HepG2 (cell line): ENCODE data around the gene PCED1B. TPM values are rescaled to one million over a fixed set of nuclear protein-coding genes. Genes with fewer than 3 reads are reported as not detected.

ENCODE experiments used
- ATAC-seq: fragments of 200-7000 bp; cut with Tn5 transposase; 3 replicates; pipeline ENCODE4 v1.9.1; 2020; ENCODE audit warnings: mild to moderate bottlenecking, moderate library complexity
- BruUV-seq: library from RNA; stranded (reverse); fragments of 400-500 nt; replicated peaks from 2 replicates; lab custom pipeline; 2021; lab: Mats Ljungman, UMichigan
- CTCF ChIA-PET: fragments of 300-600 bp; formaldehyde crosslinking; extraction: SDS; loops from one replicate; lab custom pipeline; 2021; ENCODE audit warnings: low total read pairs, inconsistent platforms, low intra/inter-chr PET ratio; lab: Yijun Ruan, JAX
- POLR2A ChIA-PET: fragments of 350-600 bp; sonication (Branson Sonifier 250); formaldehyde crosslinking; loops from one replicate; lab custom pipeline; 2020; ENCODE audit warnings: antibody characterized with exemption, inconsistent platforms; lab: Yijun Ruan, JAX
- DNase-seq: peaks from one replicate; pipeline ENCODE4 v3.0.0-alpha.2; 2015; ENCODE audit warnings: low spot score
- FAIRE-seq: peaks from 3 replicates; lab custom pipeline; 2011; peaks lifted over from hg19 to GRCh38; lab: Jason Lieb, UNC
- H2AFZ ChIP-seq: one replicate; pipeline ENCODE4 v1.6.1; 2011; ENCODE audit warnings: low read length, inconsistent platforms
- H3K27ac ChIP-seq: fragments of 300-600 bp; 3 replicates; pipeline ENCODE4 v1.8.0; 2011; ENCODE audit warnings: mixed run types, mild to moderate bottlenecking, mixed read lengths, low read length, inconsistent platforms; ENCODE audit not compliant: insufficient read depth; ENCODE audit errors: extremely low read length
- H3K27me3 ChIP-seq, 2 experiments: fragments of 200-600 bp in 1 of 2; 2 replicates in 1 of 2; 3 replicates in 1 of 2; pipeline versions ENCODE4 v1.6.0 to v1.8.0; 2011; ENCODE audit warnings: low read length in 2 of 2, mild to moderate bottlenecking in 2 of 2, moderate library complexity in 2 of 2, inconsistent platforms in 1 of 2; ENCODE audit not compliant: insufficient read depth in 2 of 2, control insufficient read depth in 1 of 2
- H3K36me3 ChIP-seq, 2 experiments: fragments of 200-600 bp in 1 of 2; replicated peaks in 1 of 2; 2 replicates in 1 of 2; 3 replicates in 1 of 2; pipeline versions ENCODE4 v1.5.1 to v1.8.0; 2011; ENCODE audit warnings: low read length in 2 of 2, inconsistent platforms in 1 of 2; ENCODE audit not compliant: insufficient read depth in 2 of 2, control insufficient read depth in 1 of 2
- H3K4me1 ChIP-seq: 2 replicates; pipeline ENCODE4 v1.5.1; 2012; ENCODE audit warnings: low read length, inconsistent platforms; ENCODE audit not compliant: insufficient read depth
- H3K4me2 ChIP-seq: 2 replicates; pipeline ENCODE4 v1.6.0; 2011; ENCODE audit warnings: low read depth, low read length, inconsistent platforms
- H3K4me3 ChIP-seq, 3 experiments: fragments of 200-600 bp in 1 of 3; sonication (generic), shearing (Covaris generic) in 1 of 3; replicated peaks in 1 of 3; 2 replicates each; pipeline ENCODE4 v1.5.1; 2011 to 2016; ENCODE audit warnings: low read length in 3 of 3, inconsistent platforms in 2 of 3, low read depth in 2 of 3, mild to moderate bottlenecking in 2 of 3, control low read depth in 1 of 3, mixed read lengths in 1 of 3; ENCODE audit not compliant: insufficient read depth in 1 of 3
- H3K79me2 ChIP-seq: one replicate; pipeline ENCODE4 v1.6.1; 2011; ENCODE audit warnings: low read length, inconsistent platforms; ENCODE audit not compliant: insufficient read depth
- H3K9ac ChIP-seq: 2 replicates; pipeline ENCODE4 v1.6.0; 2011; ENCODE audit warnings: mild to moderate bottlenecking, low read depth, low read length, inconsistent platforms; ENCODE audit not compliant: insufficient read depth
- H3K9me3 ChIP-seq: 2 replicates; pipeline ENCODE4 v1.5.1; 2012; ENCODE audit warnings: mild to moderate bottlenecking, low read length
- H4K20me1 ChIP-seq: 2 replicates; pipeline ENCODE4 v1.6.0; 2011; ENCODE audit warnings: inconsistent platforms, mild to moderate bottlenecking, low read length, moderate library complexity; ENCODE audit not compliant: insufficient read depth
- SAP130 ChIP-seq: IDR thresholded peaks from 2 replicates; pipeline ENCODE4 v1.6.1; 2016; ENCODE audit warnings: low read depth
- TBP ChIP-seq: sonication (generic); formaldehyde crosslinking; IDR thresholded peaks from 2 replicates; pipeline ENCODE4 v1.5.0; 2020; ENCODE audit warnings: missing genetic modification reagents
- THAP11 ChIP-seq: IDR thresholded peaks from 2 replicates; pipeline ENCODE4 v1.6.1; 2016; ENCODE audit warnings: missing biosample characterization, missing genetic modification reagents
- ZNF431 ChIP-seq: sonication (generic); formaldehyde crosslinking; IDR thresholded peaks from 2 replicates; pipeline ENCODE4 v1.9.0; 2022; ENCODE audit warnings: missing genetic modification reagents, low read depth, mild to moderate bottlenecking, borderline replicate concordance
- ZNF546 ChIP-seq: sonication (generic); formaldehyde crosslinking; conservative IDR thresholded peaks from 2 replicates; pipeline ENCODE4 v1.8.1; 2023; ENCODE audit warnings: mild to moderate bottlenecking, missing genetic modification reagents
- in situ Hi-C: cut with HindIII; loops from 2 replicates; pipeline ENCODE4 v1.10.0; 2017; ENCODE audit warnings: low pct_unique_long_range_greater_than_20kb; ENCODE audit not compliant: extremely low pct_ligation_motif_present
- intact Hi-C: fragments of 100-400 bp; cut with micrococcal nuclease; formaldehyde crosslinking; loops from one replicate; pipeline ENCODE4 v1.10.0; 2022; ENCODE audit not compliant: unreplicated experiment
- polyA plus RNA-seq, 8 experiments: library from polyadenylated mRNA; depleted of rRNA in 3 of 8; stranded (reverse) in 7 of 8; unstranded in 1 of 8; fragments of >200 nt; fragmentation: Illumina TruSeq in 4 of 8; extraction: Trizol in 4 of 8; gene quantifications; 2 replicates each; pipeline versions ENCODE4 v1.2.1 to v1.2.3, GENCODE V29; 2011 to 2016; ENCODE audit warnings: low read depth in 4 of 8, missing spikeins in 1 of 8, mixed read lengths in 1 of 8; ENCODE audit not compliant: insufficient read depth in 1 of 8
- total RNA-seq, 5 experiments: library from RNA; depleted of rRNA; stranded (reverse); fragments of >200 nt; fragmentation: Illumina TruSeq; extraction: Trizol; gene quantifications; 2 replicates each; pipeline ENCODE4 v1.2.3, GENCODE V29; 2016; ENCODE audit warnings: low read depth in 1 of 5
- TF ChIP-seq, protein P1 (sequence below): IDR thresholded peaks from 2 replicates; pipeline ENCODE4 v1.6.1; 2016; ENCODE audit warnings: low read depth, missing genetic modification reagents, missing compliant biosample characterization
- TF ChIP-seq, protein P2 (sequence below): sonication (generic); formaldehyde crosslinking; IDR thresholded peaks from 2 replicates; pipeline ENCODE4 v1.9.0; 2021; ENCODE audit warnings: missing genetic modification reagents, borderline replicate concordance
- TF ChIP-seq, protein P3 (sequence below): sonication (generic); formaldehyde crosslinking; IDR thresholded peaks from 2 replicates; pipeline ENCODE4 v1.8.1; 2023; ENCODE audit warnings: mild to moderate bottlenecking, moderate library complexity, missing genetic modification reagents

The PCED1B gene
- total and polyA plus RNA-seq, 2 of the 13 experiments (the other 11 are each of a cell fraction or from before 2014, with no cell fraction given) = 0.11 to 0.37 TPM

- TF ChIP-seq, protein P1, sequence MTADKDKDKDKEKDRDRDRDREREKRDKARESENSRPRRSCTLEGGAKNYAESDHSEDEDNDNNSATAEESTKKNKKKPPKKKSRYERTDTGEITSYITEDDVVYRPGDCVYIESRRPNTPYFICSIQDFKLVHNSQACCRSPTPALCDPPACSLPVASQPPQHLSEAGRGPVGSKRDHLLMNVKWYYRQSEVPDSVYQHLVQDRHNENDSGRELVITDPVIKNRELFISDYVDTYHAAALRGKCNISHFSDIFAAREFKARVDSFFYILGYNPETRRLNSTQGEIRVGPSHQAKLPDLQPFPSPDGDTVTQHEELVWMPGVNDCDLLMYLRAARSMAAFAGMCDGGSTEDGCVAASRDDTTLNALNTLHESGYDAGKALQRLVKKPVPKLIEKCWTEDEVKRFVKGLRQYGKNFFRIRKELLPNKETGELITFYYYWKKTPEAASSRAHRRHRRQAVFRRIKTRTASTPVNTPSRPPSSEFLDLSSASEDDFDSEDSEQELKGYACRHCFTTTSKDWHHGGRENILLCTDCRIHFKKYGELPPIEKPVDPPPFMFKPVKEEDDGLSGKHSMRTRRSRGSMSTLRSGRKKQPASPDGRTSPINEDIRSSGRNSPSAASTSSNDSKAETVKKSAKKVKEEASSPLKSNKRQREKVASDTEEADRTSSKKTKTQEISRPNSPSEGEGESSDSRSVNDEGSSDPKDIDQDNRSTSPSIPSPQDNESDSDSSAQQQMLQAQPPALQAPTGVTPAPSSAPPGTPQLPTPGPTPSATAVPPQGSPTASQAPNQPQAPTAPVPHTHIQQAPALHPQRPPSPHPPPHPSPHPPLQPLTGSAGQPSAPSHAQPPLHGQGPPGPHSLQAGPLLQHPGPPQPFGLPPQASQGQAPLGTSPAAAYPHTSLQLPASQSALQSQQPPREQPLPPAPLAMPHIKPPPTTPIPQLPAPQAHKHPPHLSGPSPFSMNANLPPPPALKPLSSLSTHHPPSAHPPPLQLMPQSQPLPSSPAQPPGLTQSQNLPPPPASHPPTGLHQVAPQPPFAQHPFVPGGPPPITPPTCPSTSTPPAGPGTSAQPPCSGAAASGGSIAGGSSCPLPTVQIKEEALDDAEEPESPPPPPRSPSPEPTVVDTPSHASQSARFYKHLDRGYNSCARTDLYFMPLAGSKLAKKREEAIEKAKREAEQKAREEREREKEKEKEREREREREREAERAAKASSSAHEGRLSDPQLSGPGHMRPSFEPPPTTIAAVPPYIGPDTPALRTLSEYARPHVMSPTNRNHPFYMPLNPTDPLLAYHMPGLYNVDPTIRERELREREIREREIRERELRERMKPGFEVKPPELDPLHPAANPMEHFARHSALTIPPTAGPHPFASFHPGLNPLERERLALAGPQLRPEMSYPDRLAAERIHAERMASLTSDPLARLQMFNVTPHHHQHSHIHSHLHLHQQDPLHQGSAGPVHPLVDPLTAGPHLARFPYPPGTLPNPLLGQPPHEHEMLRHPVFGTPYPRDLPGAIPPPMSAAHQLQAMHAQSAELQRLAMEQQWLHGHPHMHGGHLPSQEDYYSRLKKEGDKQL = no peak
- no peak for TF ChIP-seq THAP11
- no peak for TF ChIP-seq TBP (CRISPR knock-in tag)
- TF ChIP-seq ZNF546 (CRISPR knock-in tag) = no peak
- TF ChIP-seq ZNF431 (CRISPR knock-in tag) = no peak
Observed at GRCh38 chr12:47184229-47184628, 104.8 kb downstream of the PCED1B start (continued).

- in situ Hi-C loops = no loop called here
- no peak overlapping the region for H3K27ac ChIP-seq
Observed at GRCh38 chr12:47184813-47185212, 105.4 kb downstream of the PCED1B start.

More at GRCh38 chr12:47184813-47185212, 105.4 kb downstream of the PCED1B start:
- Histone ChIP-seq H3K27me3 (no peaks in the 10 kb centered on the region), H3K36me3 (no peaks in the 10 kb centered on the region), H3K79me2 (no peaks in the 10 kb centered on the region), H3K4me2 (no peak overlapping the region), H4K20me1 (no peaks in the 10 kb centered on the region), H3K4me1 (no peaks in the 10 kb centered on the region), H2AFZ (no peak overlapping the region), H3K9ac (no peak overlapping the region), H3K4me3 (no peak overlapping the region), H3K9me3 (no peaks in the 10 kb centered on the region)
- no peak for ATAC-seq
- TF ChIP-seq, protein P2, sequence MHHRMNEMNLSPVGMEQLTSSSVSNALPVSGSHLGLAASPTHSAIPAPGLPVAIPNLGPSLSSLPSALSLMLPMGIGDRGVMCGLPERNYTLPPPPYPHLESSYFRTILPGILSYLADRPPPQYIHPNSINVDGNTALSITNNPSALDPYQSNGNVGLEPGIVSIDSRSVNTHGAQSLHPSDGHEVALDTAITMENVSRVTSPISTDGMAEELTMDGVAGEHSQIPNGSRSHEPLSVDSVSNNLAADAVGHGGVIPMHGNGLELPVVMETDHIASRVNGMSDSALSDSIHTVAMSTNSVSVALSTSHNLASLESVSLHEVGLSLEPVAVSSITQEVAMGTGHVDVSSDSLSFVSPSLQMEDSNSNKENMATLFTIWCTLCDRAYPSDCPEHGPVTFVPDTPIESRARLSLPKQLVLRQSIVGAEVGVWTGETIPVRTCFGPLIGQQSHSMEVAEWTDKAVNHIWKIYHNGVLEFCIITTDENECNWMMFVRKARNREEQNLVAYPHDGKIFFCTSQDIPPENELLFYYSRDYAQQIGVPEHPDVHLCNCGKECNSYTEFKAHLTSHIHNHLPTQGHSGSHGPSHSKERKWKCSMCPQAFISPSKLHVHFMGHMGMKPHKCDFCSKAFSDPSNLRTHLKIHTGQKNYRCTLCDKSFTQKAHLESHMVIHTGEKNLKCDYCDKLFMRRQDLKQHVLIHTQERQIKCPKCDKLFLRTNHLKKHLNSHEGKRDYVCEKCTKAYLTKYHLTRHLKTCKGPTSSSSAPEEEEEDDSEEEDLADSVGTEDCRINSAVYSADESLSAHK (CRISPR knock-in tag) = no peak
- TF ChIP-seq, protein P3, sequence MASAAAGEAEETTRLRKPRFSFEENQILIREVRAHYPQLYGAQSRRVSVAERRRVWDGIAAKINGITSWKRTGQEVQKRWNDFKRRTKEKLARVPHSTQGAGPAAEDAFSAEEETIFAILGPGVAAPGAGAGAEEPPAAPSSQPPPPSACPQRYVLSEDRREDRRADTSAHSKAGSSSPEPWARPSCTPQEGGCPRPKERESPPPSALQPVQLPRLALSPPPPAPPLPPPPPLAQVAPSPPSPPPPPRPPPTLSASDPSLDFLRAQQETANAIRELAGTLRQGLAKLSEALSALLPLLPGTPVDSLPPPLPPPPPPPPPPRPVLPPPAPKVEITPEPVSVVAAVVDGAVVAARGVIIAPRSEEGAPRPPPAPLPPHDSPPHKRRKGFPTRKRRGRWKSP (CRISPR knock-in tag) = no peak
- TF ChIP-seq SAP130 (CRISPR knock-in tag) = no peak
- intact Hi-C loops = no loop called here
- DNase-seq = no peak
- BruUV-seq = no TSS peak
- POLR2A ChIA-PET = no interaction called here
- FAIRE-seq = no peak
- CTCF ChIA-PET = no interaction called here
